NOMO-1 treated with DMSO at 0.1 percent for 48 hours (cell line): ENCODE measurements around the gene COG3.

ENCODE experiments used
- DNase-seq: peaks from one replicate; lab custom pipeline; 2025; ENCODE audit not compliant: unreplicated experiment; lab: John Stamatoyannopoulos, UW

The COG3 gene

GRCh38 chr13:45541806-45542205 lies 77.1 kb downstream of the COG3 start:
- DNase-seq, result no peak

DNA sequence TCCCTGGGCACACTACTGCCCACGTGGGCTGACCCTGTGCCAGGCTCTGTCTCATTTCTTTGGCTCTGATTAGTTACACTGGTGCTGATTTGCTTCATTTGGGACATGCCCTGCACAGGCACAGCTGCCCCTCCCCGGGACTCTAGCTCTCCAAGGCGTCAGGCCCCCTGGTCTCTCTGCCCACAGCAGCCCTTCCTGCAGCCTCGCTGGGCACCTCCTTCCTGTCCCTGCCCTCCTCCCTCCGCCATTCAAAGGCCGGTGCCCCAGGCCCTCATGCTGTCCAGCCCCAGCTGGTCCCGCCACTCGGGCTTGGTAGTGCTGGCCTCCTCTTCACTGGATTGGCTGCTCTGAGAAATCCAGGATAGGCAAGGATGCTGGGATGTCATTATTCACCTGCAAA lies 77.7 kb downstream of the COG3 start:
- DNase-seq, result no peak

DNA sequence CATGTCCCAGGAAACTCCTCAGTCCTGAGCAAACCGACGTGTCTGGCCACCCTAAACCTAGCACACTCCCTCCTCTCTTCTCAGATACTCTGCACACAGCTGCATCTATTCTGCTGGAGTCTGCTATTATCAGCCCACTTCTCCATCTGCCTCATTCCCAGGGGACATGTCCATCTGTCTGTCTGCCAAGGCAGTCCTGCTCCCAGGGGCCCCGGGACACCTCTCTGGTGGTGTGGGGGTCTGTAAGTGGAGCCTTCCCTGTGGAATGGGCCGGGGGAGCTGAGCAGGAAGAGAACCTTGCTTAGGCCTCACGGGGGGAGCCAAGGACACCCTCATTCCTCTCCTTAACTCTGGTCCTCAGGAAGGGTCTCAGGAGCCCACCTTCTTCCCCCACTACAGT lies 78.1 kb downstream of the COG3 start:
- no peak for DNase-seq

GRCh38 chr13:45544520-45544919 lies 79.8 kb downstream of the COG3 start:
- no peak for DNase-seq

- DNase-seq, result no peak
Measured at GRCh38 chr13:45545686-45546409, 81.1 kb downstream of the COG3 start.

GRCh38 chr13:45546410-45546765 lies 81.6 kb downstream of the COG3 start:
- DNase-seq, result no peak

GRCh38 chr13:45548281-45548680 lies 83.5 kb downstream of the COG3 start:
- DNase-seq, result no peak

DNA sequence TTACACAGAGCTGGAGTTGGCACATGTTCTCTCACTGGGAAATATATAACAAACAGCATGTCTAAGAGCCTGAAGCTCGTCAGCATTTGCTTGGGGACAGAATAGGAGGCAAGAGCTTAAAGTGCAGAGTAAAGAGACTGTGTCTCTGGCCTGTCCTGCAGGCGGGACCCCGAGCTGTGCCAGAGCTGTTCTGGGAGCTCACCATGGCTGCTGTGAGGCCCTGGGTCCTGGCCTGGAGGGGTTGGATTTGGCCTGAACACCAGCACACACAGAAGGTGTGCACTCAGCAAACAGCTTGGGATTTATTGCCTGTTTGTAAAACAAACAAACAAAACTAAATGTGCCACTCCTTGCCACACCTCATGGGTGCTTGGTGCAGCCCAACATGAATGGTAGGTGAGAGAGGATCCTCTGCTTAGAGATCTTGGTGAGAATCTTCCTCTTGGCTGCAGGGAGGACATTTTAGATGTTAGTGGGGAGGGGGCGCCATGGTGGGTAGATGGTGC lies 89.9 kb downstream of the COG3 start:
- DNase-seq, result no peak

DNA sequence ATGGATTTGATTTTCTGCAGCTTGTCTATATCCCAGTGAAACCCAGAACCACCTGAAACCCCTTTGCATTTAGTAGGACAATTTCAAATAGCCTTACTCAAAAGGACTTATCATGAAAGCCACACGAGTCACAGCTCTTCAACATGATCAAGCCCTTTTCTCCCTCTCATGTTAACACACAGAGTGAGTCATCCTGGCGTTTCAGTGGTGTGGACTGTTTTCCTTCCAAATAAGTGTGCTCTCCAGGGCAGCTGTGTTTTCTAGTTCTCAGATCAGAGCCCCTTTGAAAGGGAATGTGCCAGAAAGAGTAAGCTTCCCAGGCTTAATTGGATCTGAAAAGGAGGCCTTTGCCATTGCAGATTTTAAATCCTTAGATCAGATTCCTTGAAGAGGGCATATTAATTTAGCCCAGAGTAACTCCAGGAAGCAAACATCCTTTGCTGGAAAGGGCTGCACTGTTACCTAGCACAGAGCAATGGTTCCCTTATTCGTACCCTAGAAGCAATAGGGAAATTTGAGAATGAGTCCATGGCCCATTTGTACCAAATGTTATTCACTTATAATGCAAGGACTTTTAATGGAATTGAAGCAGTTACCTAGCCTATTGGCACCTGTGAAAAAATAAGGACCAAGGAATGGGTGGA lies 99.5 kb downstream of the COG3 start:
- no peak for DNase-seq

GRCh38 chr13:45565331-45565730 lies 100.6 kb downstream of the COG3 start:
- DNase-seq, result no peak

GRCh38 chr13:45575146-45575829 lies 110.5 kb downstream of the COG3 start:
- DNase-seq, result no peak

DNA sequence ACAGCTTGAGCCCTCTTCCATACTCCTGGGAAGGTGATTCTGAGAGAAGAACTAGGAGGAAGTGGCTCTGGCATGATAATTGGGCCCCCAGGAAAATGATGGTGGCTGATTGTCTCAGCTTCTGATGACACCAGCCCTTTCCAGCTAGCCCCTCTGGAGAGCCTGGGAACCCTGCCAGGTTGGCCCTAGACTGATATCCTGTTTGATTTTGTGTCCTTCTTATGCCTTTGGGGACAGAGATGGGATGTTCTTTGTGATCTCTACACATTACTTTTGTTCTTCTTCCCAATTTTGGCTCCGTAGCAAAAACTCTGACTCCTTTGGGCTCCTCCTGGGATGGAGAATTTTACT lies 111.1 kb downstream of the COG3 start:
- no peak for DNase-seq

GRCh38 chr13:45576466-45576865 lies 111.7 kb downstream of the COG3 start:
- DNase-seq, result no peak

- no peak for DNase-seq
Measured at GRCh38 chr13:45582408-45583076, 117.8 kb downstream of the COG3 start.

GRCh38 chr13:45584816-45585215 lies 120.1 kb downstream of the COG3 start:
- no peak for DNase-seq
